ENCODE results near the gene ST7.

DNA sequence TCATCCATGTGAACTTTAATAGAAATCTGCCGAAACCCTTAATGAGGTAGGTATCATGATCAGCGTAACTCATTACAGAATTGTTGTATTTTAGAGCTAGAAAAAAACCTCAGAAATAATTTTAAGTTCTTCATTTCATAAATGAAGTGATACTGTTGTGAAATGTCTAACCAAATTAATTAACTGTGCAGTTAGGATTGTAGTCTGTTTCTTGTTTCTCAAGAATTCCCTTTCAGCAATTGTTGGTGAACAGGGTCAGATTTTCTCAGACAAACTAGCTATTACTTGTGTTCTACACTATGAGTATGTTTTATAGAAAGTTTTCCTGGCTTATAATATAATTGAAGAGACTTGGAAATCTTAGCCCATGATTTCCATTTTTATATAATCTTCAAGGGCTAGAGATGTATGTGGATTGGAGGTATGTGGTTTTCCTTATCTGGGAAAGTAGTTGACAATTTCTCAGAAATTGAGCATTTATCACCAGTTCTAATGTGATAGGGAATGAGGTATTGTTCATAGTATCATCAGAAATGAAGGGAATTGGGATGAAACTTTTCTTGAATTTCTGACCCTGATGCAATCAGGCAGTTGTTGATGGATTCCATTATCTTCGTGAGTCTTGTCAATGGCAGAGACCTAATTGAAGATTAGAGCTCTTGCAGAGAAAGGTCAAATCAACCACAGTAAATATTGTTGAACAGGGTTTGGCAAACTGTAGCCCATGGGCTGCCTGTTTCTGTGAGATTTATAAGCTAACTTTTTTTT is 55.0 kb downstream of the ST7 start:
- TF ChIP-seq ZFX (IDR thresholded peaks at IDR 0.05; ENCODE audit: borderline replicate concordance), result no peak
- TF ChIP-seq, protein P1, sequence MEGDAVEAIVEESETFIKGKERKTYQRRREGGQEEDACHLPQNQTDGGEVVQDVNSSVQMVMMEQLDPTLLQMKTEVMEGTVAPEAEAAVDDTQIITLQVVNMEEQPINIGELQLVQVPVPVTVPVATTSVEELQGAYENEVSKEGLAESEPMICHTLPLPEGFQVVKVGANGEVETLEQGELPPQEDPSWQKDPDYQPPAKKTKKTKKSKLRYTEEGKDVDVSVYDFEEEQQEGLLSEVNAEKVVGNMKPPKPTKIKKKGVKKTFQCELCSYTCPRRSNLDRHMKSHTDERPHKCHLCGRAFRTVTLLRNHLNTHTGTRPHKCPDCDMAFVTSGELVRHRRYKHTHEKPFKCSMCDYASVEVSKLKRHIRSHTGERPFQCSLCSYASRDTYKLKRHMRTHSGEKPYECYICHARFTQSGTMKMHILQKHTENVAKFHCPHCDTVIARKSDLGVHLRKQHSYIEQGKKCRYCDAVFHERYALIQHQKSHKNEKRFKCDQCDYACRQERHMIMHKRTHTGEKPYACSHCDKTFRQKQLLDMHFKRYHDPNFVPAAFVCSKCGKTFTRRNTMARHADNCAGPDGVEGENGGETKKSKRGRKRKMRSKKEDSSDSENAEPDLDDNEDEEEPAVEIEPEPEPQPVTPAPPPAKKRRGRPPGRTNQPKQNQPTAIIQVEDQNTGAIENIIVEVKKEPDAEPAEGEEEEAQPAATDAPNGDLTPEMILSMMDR (IDR thresholded peaks at IDR 0.05), result no peak

Data from 22Rv1 (cell line).